ENCODE results near the gene KIAA0586.

- TF ChIP-seq CTCF (IDR thresholded peaks at IDR 0.05) (no peak), POLR2A (IDR thresholded peaks at IDR 0.05) (no peak)
These were observed 17.1 kb downstream of the KIAA0586 start for GRCh38 chr14:58444627-58445026.

Data from breast epithelium (tissue), 3 donors.